HEK293 (cell line): ENCODE data around the gene MTOR.

ENCODE experiments used
- CTCF ChIA-PET: fragments of 350-600 bp; formaldehyde crosslinking; extraction: SDS; loops from one replicate; lab custom pipeline; 2021; ENCODE audit warnings: antibody characterized with exemption; lab: Yijun Ruan, JAX
- POLR2A ChIA-PET: fragments of 300-600 bp; formaldehyde crosslinking; extraction: SDS; loops from one replicate; lab custom pipeline; 2020; ENCODE audit warnings: antibody characterized with exemption, inconsistent platforms; lab: Yijun Ruan, JAX
- H3K27ac ChIP-seq: fragments of 200-500 bp; sonication (Bioruptor generic); 2 replicates; pipeline ENCODE4 v1.5.1; 2014; ENCODE audit warnings: low read depth, low read length, control low read depth, inconsistent platforms; ENCODE audit errors: extremely low read depth
- H3K36me3 ChIP-seq, 2 experiments: fragments of 200-500 bp in 1 of 2; sonication (Bioruptor generic) in 1 of 2; 1 replicate in 1 of 2; 2 replicates in 1 of 2; pipeline ENCODE4 v1.5.1; 2014 to 2017; ENCODE audit warnings: inconsistent platforms in 2 of 2, low read length in 2 of 2; ENCODE audit not compliant: control insufficient read depth in 2 of 2, insufficient read depth in 1 of 2
- H3K4me1 ChIP-seq: fragments of 200-500 bp; sonication (Bioruptor generic); 2 replicates; pipeline ENCODE4 v1.5.1; 2014; ENCODE audit warnings: mild to moderate bottlenecking, low read length, inconsistent platforms; ENCODE audit not compliant: control insufficient read depth, insufficient read depth
- H3K4me3 ChIP-seq: 2 replicates; pipeline ENCODE4 v1.5.1; 2011; ENCODE audit warnings: low read depth, mild to moderate bottlenecking, control low read depth, low read length, moderate library complexity
- H3K9me3 ChIP-seq: fragments of 200-500 bp; sonication (Bioruptor generic); 2 replicates; pipeline ENCODE4 v1.5.1; 2014; ENCODE audit warnings: low read depth, low read length, inconsistent platforms; ENCODE audit not compliant: control insufficient read depth, insufficient read depth
- AEBP2 ChIP-seq: fragments of 450-650 bp; formaldehyde crosslinking; IDR thresholded peaks from 2 replicates; pipeline ENCODE4 v1.5.1; 2016; ENCODE audit warnings: missing biosample characterization, missing genetic modification characterization, borderline replicate concordance
- BCL11A ChIP-seq: fragments of 450-650 bp; formaldehyde crosslinking; IDR thresholded peaks from 2 replicates; pipeline ENCODE4 v1.5.1; 2016; ENCODE audit warnings: low read depth, missing biosample characterization, missing genetic modification characterization
- BCL11B ChIP-seq: fragments of 450-650 bp; formaldehyde crosslinking; IDR thresholded peaks from 2 replicates; pipeline ENCODE4 v1.5.1; 2016; ENCODE audit warnings: low read depth, missing biosample characterization, missing genetic modification characterization
- FEZF1 ChIP-seq: fragments of 450-650 bp; formaldehyde crosslinking; IDR thresholded peaks from 2 replicates; pipeline ENCODE4 v1.5.1; 2016; ENCODE audit warnings: missing biosample characterization, missing genetic modification characterization
- KLF1 ChIP-seq: fragments of 450-650 bp; formaldehyde crosslinking; IDR thresholded peaks from 2 replicates; pipeline ENCODE4 v1.5.1; 2016; ENCODE audit warnings: missing biosample characterization, missing genetic modification characterization
- PRDM1 ChIP-seq: fragments of 450-650 bp; formaldehyde crosslinking; IDR thresholded peaks from 2 replicates; pipeline ENCODE4; 2016; ENCODE audit warnings: missing biosample characterization, missing genetic modification characterization
- PRDM4 ChIP-seq: fragments of 450-650 bp; formaldehyde crosslinking; IDR thresholded peaks from 2 replicates; pipeline ENCODE4 v1.5.1; 2017; ENCODE audit warnings: missing biosample characterization, missing genetic modification characterization
- ZBTB1 ChIP-seq: fragments of 450-650 bp; formaldehyde crosslinking; IDR thresholded peaks from 2 replicates; pipeline ENCODE4 v1.5.1; 2016; ENCODE audit warnings: missing biosample characterization, missing genetic modification characterization
- ZBTB48 ChIP-seq: fragments of 450-650 bp; formaldehyde crosslinking; IDR thresholded peaks from 2 replicates; pipeline ENCODE4 v1.5.1; 2016; ENCODE audit warnings: missing biosample characterization, missing genetic modification characterization
- ZBTB49 ChIP-seq: fragments of 450-650 bp; formaldehyde crosslinking; IDR thresholded peaks from 2 replicates; pipeline ENCODE4 v1.5.1; 2016; ENCODE audit warnings: missing biosample characterization, missing genetic modification characterization, low read depth
- ZFP37 ChIP-seq: fragments of 450-650 bp; formaldehyde crosslinking; IDR thresholded peaks from 2 replicates; pipeline ENCODE4 v1.5.1; 2016; ENCODE audit warnings: missing biosample characterization, missing genetic modification characterization
- ZNF140 ChIP-seq: fragments of 450-650 bp; formaldehyde crosslinking; IDR thresholded peaks from 2 replicates; pipeline ENCODE4 v1.5.1; 2016; ENCODE audit warnings: missing biosample characterization, missing genetic modification characterization
- ZNF155 ChIP-seq: fragments of 450-650 bp; formaldehyde crosslinking; IDR thresholded peaks from 2 replicates; pipeline ENCODE4 v1.5.1; 2016; ENCODE audit warnings: missing biosample characterization, missing genetic modification characterization
- ZNF184 ChIP-seq: fragments of 450-650 bp; IDR thresholded peaks from 2 replicates; pipeline ENCODE4 v1.5.1; 2018; ENCODE audit warnings: missing biosample characterization, mild to moderate bottlenecking, missing genetic modification characterization
- ZNF223 ChIP-seq: fragments of 450-650 bp; formaldehyde crosslinking; IDR thresholded peaks from 2 replicates; pipeline ENCODE4 v1.5.1; 2016; ENCODE audit warnings: missing biosample characterization, missing genetic modification characterization
- ZNF239 ChIP-seq: fragments of 450-650 bp; formaldehyde crosslinking; IDR thresholded peaks from 2 replicates; pipeline ENCODE4 v1.5.1; 2016; ENCODE audit warnings: missing biosample characterization, missing genetic modification characterization
- ZNF311 ChIP-seq: fragments of 450-650 bp; formaldehyde crosslinking; IDR thresholded peaks from 2 replicates; pipeline ENCODE4 v1.5.1; 2017; ENCODE audit warnings: missing biosample characterization, missing genetic modification characterization, borderline replicate concordance
- ZNF404 ChIP-seq: fragments of 450-650 bp; formaldehyde crosslinking; IDR thresholded peaks from 2 replicates; pipeline ENCODE4 v1.5.1; 2017; ENCODE audit warnings: missing biosample characterization, missing genetic modification characterization
- ZNF624 ChIP-seq: fragments of 450-650 bp; formaldehyde crosslinking; IDR thresholded peaks from 2 replicates; pipeline ENCODE4 v1.5.1; 2017; ENCODE audit warnings: missing biosample characterization, missing genetic modification characterization
- ZNF629 ChIP-seq: fragments of 450-650 bp; formaldehyde crosslinking; IDR thresholded peaks from 2 replicates; pipeline ENCODE4 v1.5.1; 2017; ENCODE audit warnings: missing biosample characterization, missing genetic modification characterization
- ZNF658 ChIP-seq: fragments of 450-650 bp; formaldehyde crosslinking; IDR thresholded peaks from 2 replicates; pipeline ENCODE4; 2016; ENCODE audit warnings: missing biosample characterization, missing genetic modification characterization
- ZNF704 ChIP-seq: fragments of 450-650 bp; formaldehyde crosslinking; IDR thresholded peaks from 2 replicates; pipeline ENCODE4 v1.5.1; 2016; ENCODE audit warnings: missing biosample characterization, missing genetic modification characterization
- ZNF791 ChIP-seq: fragments of 450-650 bp; formaldehyde crosslinking; IDR thresholded peaks from 2 replicates; pipeline ENCODE4 v1.5.1; 2016; ENCODE audit warnings: missing biosample characterization, missing genetic modification characterization
- ZNF792 ChIP-seq: fragments of 450-650 bp; formaldehyde crosslinking; IDR thresholded peaks from 2 replicates; pipeline ENCODE4 v1.5.1; 2016; ENCODE audit warnings: missing biosample characterization, missing genetic modification characterization
- ZSCAN18 ChIP-seq: fragments of 450-650 bp; formaldehyde crosslinking; IDR thresholded peaks from 2 replicates; pipeline ENCODE4 v1.5.1; 2016; ENCODE audit warnings: missing biosample characterization, missing genetic modification characterization
- ZSCAN5A ChIP-seq: fragments of 450-650 bp; formaldehyde crosslinking; IDR thresholded peaks from 2 replicates; pipeline ENCODE4 v1.5.1; 2016; ENCODE audit warnings: missing biosample characterization, missing genetic modification characterization

The MTOR gene

GRCh38 chr1:11151826-11152612, 110.3 kb downstream of the MTOR start:
- Histone ChIP-seq H3K27ac (no peak overlapping the region), H3K4me3 (no peak overlapping the region), H3K36me3 (peaks cover 24 to 90% of the 10 kb centered on the region in 2 experiments), H3K4me1 (no peaks in the 10 kb centered on the region), H3K9me3 (no peaks in the 10 kb centered on the region)
- POLR2A ChIA-PET = interaction anchor here (0.5 to 1.3 kb wide), 2 partner anchors 8 to 92 kb away, joined by 3 read pairs; no protein-coding TSS in a partner anchor
- CTCF ChIA-PET = interaction anchor here (1.7 kb wide), 1 partner anchor 115 kb away, joined by 7 read pairs; no protein-coding TSS in a partner anchor
- TF ChIP-seq ZNF629 (tag by site-specific recombination) (no peak), ZNF239 (no peak), ZNF140 (tag by site-specific recombination) (no peak), ZFP37 (tag by site-specific recombination) (no peak), ZNF155 (tag by site-specific recombination) (no peak), ZNF184 (tag by site-specific recombination) (no peak), ZNF791 (tag by site-specific recombination) (no peak), PRDM4 (tag by site-specific recombination) (no peak), BCL11A (no peak), ZNF311 (tag by site-specific recombination) (no peak), KLF1 (no peak), ZNF624 (tag by site-specific recombination) (no peak), ZNF792 (no peak), ZNF223 (tag by site-specific recombination) (no peak), FEZF1 (tag by site-specific recombination) (no peak), ZNF704 (tag by site-specific recombination) (no peak), ZNF404 (tag by site-specific recombination) (no peak), ZBTB1 (tag by site-specific recombination) (no peak), ZNF658 (no peak), ZSCAN18 (tag by site-specific recombination) (no peak)

GRCh38 chr1:11151114-11151513, 111.2 kb downstream of the MTOR start:
- H3K4me1 ChIP-seq = no peaks in the 10 kb centered on the region
- H3K36me3 ChIP-seq = peaks cover 24 to 90% of the 10 kb centered on the region in 2 experiments
- ChIA-PET CTCF (interaction anchor here (0.8 to 1.7 kb wide), 2 partner anchors 114 to 116 kb away, joined by 3 to 7 read pairs; no protein-coding TSS in a partner anchor), POLR2A (interaction anchor here (1.3 kb wide), 1 partner anchor 9 kb away, joined by 3 read pairs; no protein-coding TSS in a partner anchor)
- H3K27ac ChIP-seq = no peak overlapping the region
- TF ChIP-seq ZBTB49 (tag by site-specific recombination) = no peak
- no peak for TF ChIP-seq PRDM1
- TF ChIP-seq BCL11B (tag by site-specific recombination) = no peak
- TF ChIP-seq ZSCAN5A (tag by site-specific recombination) = no peak
- TF ChIP-seq ZNF223 (tag by site-specific recombination) = no peak
- TF ChIP-seq ZBTB48 (tag by site-specific recombination) = no peak
- no peak for TF ChIP-seq AEBP2 (tag by site-specific recombination)
- H3K9me3 ChIP-seq = no peaks in the 10 kb centered on the region
- H3K4me3 ChIP-seq = no peak overlapping the region
